Stimulated activated CD8-positive, alpha-beta memory T cell treated with anti-CD3 and anti-CD28 coated beads, Interleukin-12 subunit alpha, Interleukin-12 subunit beta, amount 100 ng/mL, for 4 hours (primary cell): ENCODE results near the gene LRRC49.

Experiments
- DNase-seq: peaks from one replicate; pipeline ENCODE4 v3.0.0-alpha.2; 2020; ENCODE audit warnings: low read depth

LRRC49 gene

GRCh38 chr15:71092056-71092600, 199.5 kb downstream of the LRRC49 start:
- DNase-seq, result no peak

GRCh38 chr15:71093054-71094024, 200.7 kb downstream of the LRRC49 start:
- no peak for DNase-seq

- no peak for DNase-seq
Measured at GRCh38 chr15:71094137-71094536, 201.5 kb downstream of the LRRC49 start.

- DNase-seq, result no peak
Measured at GRCh38 chr15:71096676-71097075, 204.1 kb downstream of the LRRC49 start.

- no peak for DNase-seq
Measured at GRCh38 chr15:71097890-71098289, 205.3 kb downstream of the LRRC49 start.

DNA sequence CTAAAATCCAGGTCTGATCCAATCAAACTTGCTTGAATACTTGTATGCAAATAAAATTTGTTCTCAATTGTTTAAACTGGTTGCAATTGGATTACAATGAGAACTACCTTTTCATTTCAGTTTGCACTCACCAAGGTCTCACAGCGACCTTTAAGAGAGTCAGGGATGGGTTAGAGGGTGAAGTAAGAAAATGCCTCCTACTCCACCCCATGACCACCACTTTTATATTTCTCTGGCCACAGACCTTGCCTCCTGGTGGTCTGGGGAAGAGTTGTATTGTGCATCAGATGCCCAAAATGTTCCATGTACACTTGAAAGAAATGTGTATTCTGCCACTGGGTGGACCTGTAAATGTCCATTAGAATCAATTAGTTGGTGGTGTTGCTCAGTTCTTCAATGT, 206.3 kb downstream of the LRRC49 start:
- DNase-seq, result no peak
